Measurements from ENCODE around the gene CEACAM19. TPM values are rescaled to one million over a fixed set of nuclear protein-coding genes. Genes with fewer than 3 reads are reported as not detected.
"Not testable (repeated sequence)": the region's sequence is repeated elsewhere in the genome, so short reads cannot be mapped to it uniquely, and the experiment has no call there.

The CEACAM19 gene
- total RNA-seq, 2 donors from 2014 or later, result 3.4 to 6.2 TPM

DNA sequence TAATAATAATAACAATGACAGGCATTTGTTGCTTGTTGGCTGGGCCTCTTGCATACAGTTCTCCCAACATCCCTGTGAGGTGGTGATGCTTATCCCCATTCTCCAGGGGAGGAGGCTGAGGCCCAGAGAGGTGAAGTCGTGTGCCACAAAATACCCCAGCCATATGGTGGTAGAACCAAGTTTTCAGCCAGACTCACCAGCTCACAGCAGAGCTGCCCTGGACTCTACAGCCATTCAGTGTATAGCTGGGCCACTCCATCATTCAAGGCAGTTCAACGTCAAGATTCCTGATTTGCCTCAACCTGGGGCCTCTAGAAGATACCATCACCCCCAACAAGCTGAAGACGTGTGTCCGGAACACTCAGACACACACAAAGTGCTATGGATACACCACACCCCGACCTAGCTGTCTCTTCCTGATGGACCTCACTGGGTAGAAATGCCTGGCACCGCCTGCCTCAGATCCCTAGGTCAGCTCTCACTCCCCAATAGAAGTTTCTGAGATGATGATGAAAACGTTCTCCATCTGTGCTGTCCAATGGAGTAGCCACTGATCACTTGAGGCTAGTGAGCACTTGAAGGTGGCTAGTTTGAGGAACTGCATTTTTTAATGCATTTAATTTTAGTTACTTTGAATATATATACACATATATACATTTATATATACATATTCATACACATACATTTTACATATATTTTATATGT lies 4.3 kb upstream of the CEACAM19 start:
- ATAC-seq (ENCODE audit: insufficient number of reproducible peaks, low FRiP score, low read depth) (no peak), DNase-seq (ENCODE audit: low spot score) (no peak)
- H3K9me3 ChIP-seq, result no peaks in the 10 kb centered on the region
- no peaks in the 10 kb centered on the region for H3K4me1 ChIP-seq (ENCODE audit: control insufficient read depth in 1 of 2, low read depth in 2 of 2)
- H3K36me3 ChIP-seq, result peaks cover 13% of the 10 kb centered on the region
- TF ChIP-seq, protein P1, sequence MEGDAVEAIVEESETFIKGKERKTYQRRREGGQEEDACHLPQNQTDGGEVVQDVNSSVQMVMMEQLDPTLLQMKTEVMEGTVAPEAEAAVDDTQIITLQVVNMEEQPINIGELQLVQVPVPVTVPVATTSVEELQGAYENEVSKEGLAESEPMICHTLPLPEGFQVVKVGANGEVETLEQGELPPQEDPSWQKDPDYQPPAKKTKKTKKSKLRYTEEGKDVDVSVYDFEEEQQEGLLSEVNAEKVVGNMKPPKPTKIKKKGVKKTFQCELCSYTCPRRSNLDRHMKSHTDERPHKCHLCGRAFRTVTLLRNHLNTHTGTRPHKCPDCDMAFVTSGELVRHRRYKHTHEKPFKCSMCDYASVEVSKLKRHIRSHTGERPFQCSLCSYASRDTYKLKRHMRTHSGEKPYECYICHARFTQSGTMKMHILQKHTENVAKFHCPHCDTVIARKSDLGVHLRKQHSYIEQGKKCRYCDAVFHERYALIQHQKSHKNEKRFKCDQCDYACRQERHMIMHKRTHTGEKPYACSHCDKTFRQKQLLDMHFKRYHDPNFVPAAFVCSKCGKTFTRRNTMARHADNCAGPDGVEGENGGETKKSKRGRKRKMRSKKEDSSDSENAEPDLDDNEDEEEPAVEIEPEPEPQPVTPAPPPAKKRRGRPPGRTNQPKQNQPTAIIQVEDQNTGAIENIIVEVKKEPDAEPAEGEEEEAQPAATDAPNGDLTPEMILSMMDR (IDR thresholded peaks at IDR 0.05), result no peak
- no peak overlapping the region for H3K27ac ChIP-seq
- H3K4me3 ChIP-seq, result no peak overlapping the region
- H3K27me3 ChIP-seq (replicated peaks; ENCODE audit: insufficient read depth), result no peaks in the 10 kb centered on the region

- Histone ChIP-seq H3K27me3 (replicated peaks; ENCODE audit: insufficient read depth) (no peaks in the 10 kb centered on the region), H3K4me1 (ENCODE audit: control insufficient read depth in 1 of 2, low read depth in 2 of 2) (no peaks in the 10 kb centered on the region), H3K36me3 (no peaks in the 10 kb centered on the region), H3K27ac (no peak overlapping the region), H3K4me3 (no peak overlapping the region), H3K9me3 (no peaks in the 10 kb centered on the region)
- no peak for DNase-seq (ENCODE audit: low spot score)
- ATAC-seq (ENCODE audit: insufficient number of reproducible peaks, low FRiP score, low read depth), result no peak
- TF ChIP-seq, protein P1 (IDR thresholded peaks at IDR 0.05), result no peak
Measured at GRCh38 chr19:44668985-44669764, 2.1 kb upstream of the CEACAM19 start.

DNA sequence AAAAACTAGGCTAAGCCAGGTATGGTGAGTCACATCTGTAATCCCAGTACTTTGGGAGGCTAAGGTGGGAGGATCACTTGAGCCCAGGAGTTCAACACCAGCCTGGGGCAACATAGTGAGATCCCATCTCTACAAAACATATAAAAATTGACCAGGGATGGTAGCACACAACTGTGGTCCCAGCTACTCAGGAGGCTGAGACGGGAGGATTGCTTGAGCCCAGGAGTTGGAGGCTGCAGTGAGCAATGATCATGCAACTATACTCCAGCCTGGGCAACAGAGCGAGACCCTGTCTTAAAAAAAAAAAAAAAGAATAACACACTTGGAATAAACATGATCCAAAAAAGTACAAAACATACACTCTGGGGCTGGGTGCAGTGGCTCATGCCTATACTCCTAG lies 1.3 kb upstream of the CEACAM19 start:
- ATAC-seq (ENCODE audit: insufficient number of reproducible peaks, low FRiP score, low read depth); H3K4me1 ChIP-seq (ENCODE audit: control insufficient read depth in 1 of 2, low read depth in 2 of 2); DNase-seq (ENCODE audit: low spot score); H3K4me3 ChIP-seq; H3K27me3 ChIP-seq (replicated peaks; ENCODE audit: insufficient read depth); H3K36me3 ChIP-seq; H3K27ac ChIP-seq; H3K9me3 ChIP-seq: not testable (repeated sequence)

GRCh38 chr19:44672226-44672625 lies 944 bp downstream of the CEACAM19 start:
- TF ChIP-seq, protein P1 (IDR thresholded peaks at IDR 0.05), result no peak
- no peak for ATAC-seq (ENCODE audit: insufficient number of reproducible peaks, low FRiP score, low read depth)
- no peaks in the 10 kb centered on the region for H3K27me3 ChIP-seq (replicated peaks; ENCODE audit: insufficient read depth)

DNA sequence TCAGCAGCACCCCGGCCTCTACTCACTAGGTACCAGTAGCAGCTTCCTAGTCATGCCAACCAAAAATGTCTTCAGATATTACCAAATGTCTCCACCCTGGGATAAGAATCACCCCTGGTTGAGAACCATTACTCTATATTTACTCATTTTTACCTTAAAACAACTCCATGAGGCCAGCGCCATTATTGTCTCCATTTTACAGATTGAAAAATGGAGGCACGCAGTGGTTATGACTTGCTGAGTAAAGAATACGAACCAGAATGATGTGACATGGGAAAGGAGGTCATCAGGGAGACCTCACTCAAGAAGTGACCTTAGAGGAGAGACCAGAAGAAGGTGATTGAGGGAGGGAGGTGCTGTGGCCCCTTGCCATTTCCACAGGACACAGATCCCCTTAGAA lies 2.2 kb downstream of the CEACAM19 start:
- DNase-seq (ENCODE audit: low spot score) (no peak), ATAC-seq (ENCODE audit: insufficient number of reproducible peaks, low FRiP score, low read depth) (no peak)
- H3K27ac ChIP-seq, result no peak overlapping the region
- TF ChIP-seq, protein P1 (IDR thresholded peaks at IDR 0.05), result no peak
- H3K36me3 ChIP-seq, result no peaks in the 10 kb centered on the region
- H3K9me3 ChIP-seq, result no peaks in the 10 kb centered on the region
- H3K4me1 ChIP-seq (ENCODE audit: control insufficient read depth in 1 of 2, low read depth in 2 of 2), result no peaks in the 10 kb centered on the region
- no peak overlapping the region for H3K4me3 ChIP-seq
- no peaks in the 10 kb centered on the region for H3K27me3 ChIP-seq (replicated peaks; ENCODE audit: insufficient read depth)

More at GRCh38 chr19:44672226-44672625, 944 bp downstream of the CEACAM19 start:
- no peaks in the 10 kb centered on the region for H3K36me3 ChIP-seq
- H3K9me3 ChIP-seq, result no peaks in the 10 kb centered on the region
- H3K4me1 ChIP-seq (ENCODE audit: control insufficient read depth in 1 of 2, low read depth in 2 of 2), result no peaks in the 10 kb centered on the region
- no peak for DNase-seq (ENCODE audit: low spot score)
- H3K27ac ChIP-seq, result no peak overlapping the region
- H3K4me3 ChIP-seq, result no peak overlapping the region

Measured in thoracic aorta (tissue), 2 donors.